H9 (cell line): ENCODE data around the gene KDM1B. TPM values are rescaled to one million over a fixed set of nuclear protein-coding genes. Genes with fewer than 3 reads are reported as not detected.

Experiments
- DNase-seq: peaks from one replicate; pipeline ENCODE4 v3.0.0-alpha.2; 2017
- H2AFZ ChIP-seq: one replicate; pipeline ENCODE4 v1.6.1; 2013; ENCODE audit warnings: mild to moderate bottlenecking, low read length, control low read depth, moderate library complexity
- H2AK5ac ChIP-seq: 2 replicates; pipeline ENCODE4 v1.6.1; 2013; ENCODE audit warnings: low read length, control low read depth, mixed read lengths; ENCODE audit not compliant: insufficient read length
- H2BK120ac ChIP-seq: one replicate; pipeline ENCODE4 v1.6.1; 2013; ENCODE audit warnings: low read depth, mild to moderate bottlenecking, low read length, control low read depth, inconsistent platforms; ENCODE audit not compliant: poor library complexity, severe bottlenecking
- H2BK12ac ChIP-seq: 2 replicates; pipeline ENCODE4 v1.6.1; 2013; ENCODE audit warnings: low read length, control low read depth, mixed read lengths, low read depth; ENCODE audit not compliant: insufficient read length
- H2BK15ac ChIP-seq: 2 replicates; pipeline ENCODE4 v1.6.1; 2013; ENCODE audit warnings: low read depth, low read length, control low read depth
- H2BK20ac ChIP-seq: one replicate; pipeline ENCODE4 v1.6.1; 2013; ENCODE audit warnings: low read depth, mild to moderate bottlenecking, low read length, control low read depth, inconsistent platforms; ENCODE audit not compliant: poor library complexity, severe bottlenecking
- H2BK5ac ChIP-seq: 2 replicates; pipeline ENCODE4 v1.6.1; 2013; ENCODE audit warnings: low read length, control low read depth, mixed read lengths; ENCODE audit not compliant: insufficient read length
- H3K14ac ChIP-seq: 2 replicates; pipeline ENCODE4 v1.6.1; 2013; ENCODE audit warnings: low read length, control low read depth; ENCODE audit not compliant: insufficient read depth
- H3K18ac ChIP-seq: 2 replicates; pipeline ENCODE4 v1.6.1; 2013; ENCODE audit warnings: low read depth, mild to moderate bottlenecking, mixed read lengths, low read length, control low read depth; ENCODE audit not compliant: insufficient read length
- H3K23ac ChIP-seq: 2 replicates; pipeline ENCODE4 v1.6.1; 2013; ENCODE audit warnings: low read length, control low read depth, mixed read lengths, low read depth; ENCODE audit not compliant: insufficient read length
- H3K23me2 ChIP-seq: 2 replicates; pipeline ENCODE4 v1.6.1; 2013; ENCODE audit warnings: low read depth, mild to moderate bottlenecking, mixed read lengths, low read length, control low read depth; ENCODE audit not compliant: insufficient read length, poor library complexity, severe bottlenecking
- H3K27ac ChIP-seq: 2 replicates; pipeline ENCODE4 v1.5.1; 2013; ENCODE audit warnings: low read length, control low read depth, mixed read lengths, low read depth; ENCODE audit not compliant: insufficient read length
- H3K27me3 ChIP-seq: 2 replicates; pipeline ENCODE4 v1.6.1; 2013; ENCODE audit warnings: low read length, control low read depth, inconsistent platforms; ENCODE audit not compliant: insufficient read depth
- H3K4ac ChIP-seq: 2 replicates; pipeline ENCODE4 v1.6.1; 2013; ENCODE audit warnings: low read depth, mild to moderate bottlenecking, control low read depth, inconsistent platforms, low read length, moderate library complexity
- H3K4me1 ChIP-seq: 2 replicates; pipeline ENCODE4 v1.6.1; 2013; ENCODE audit warnings: low read length, control low read depth, inconsistent platforms; ENCODE audit not compliant: insufficient read depth
- H3K4me2 ChIP-seq: 2 replicates; pipeline ENCODE4 v1.6.1; 2013; ENCODE audit warnings: low read length, control low read depth, mixed read lengths; ENCODE audit not compliant: insufficient read length, insufficient read depth
- H3K56ac ChIP-seq: 2 replicates; pipeline ENCODE4 v1.6.1; 2013; ENCODE audit warnings: low read depth, mild to moderate bottlenecking, mixed read lengths, low read length, control low read depth; ENCODE audit not compliant: insufficient read length
- H3K79me1 ChIP-seq: 2 replicates; pipeline ENCODE4 v1.6.1; 2013; ENCODE audit warnings: low read depth, mild to moderate bottlenecking, moderate library complexity, low read length, control low read depth, inconsistent platforms; ENCODE audit not compliant: insufficient read depth, poor library complexity, severe bottlenecking
- H3K79me2 ChIP-seq: 2 replicates; pipeline ENCODE4 v1.6.1; 2013; ENCODE audit warnings: low read length, control low read depth, inconsistent platforms; ENCODE audit not compliant: insufficient read depth
- H3K9ac ChIP-seq: 2 replicates; pipeline ENCODE4 v1.6.1; 2013; ENCODE audit warnings: low read length, control low read depth, mixed read lengths; ENCODE audit not compliant: insufficient read length; ENCODE audit errors: extremely low read depth
- H3K9me3 ChIP-seq: one replicate; pipeline ENCODE4 v1.6.1; 2013; ENCODE audit warnings: low read depth, low read length, inconsistent platforms; ENCODE audit not compliant: control insufficient read depth
- H3T11ph ChIP-seq: one replicate; pipeline ENCODE4 v1.6.1; 2013; ENCODE audit warnings: mild to moderate bottlenecking, low read length, control low read depth, inconsistent platforms
- H4K20me1 ChIP-seq: one replicate; pipeline ENCODE4 v1.6.1; 2013; ENCODE audit not compliant: control insufficient read depth, insufficient read length, insufficient read depth
- H4K5ac ChIP-seq: 2 replicates; pipeline ENCODE4 v1.6.1; 2013; ENCODE audit warnings: low read depth, mild to moderate bottlenecking, mixed read lengths, low read length, control low read depth; ENCODE audit not compliant: insufficient read length
- H4K8ac ChIP-seq: replicated peaks from 2 replicates; pipeline ENCODE4 v1.6.1; 2013; ENCODE audit warnings: low read length, control low read depth, mixed read lengths, low read depth; ENCODE audit not compliant: insufficient read length
- H4K91ac ChIP-seq: 2 replicates; pipeline ENCODE4 v1.6.1; 2013; ENCODE audit warnings: low read depth, mild to moderate bottlenecking, moderate library complexity, mixed read lengths, low read length, control low read depth; ENCODE audit not compliant: insufficient read length
- H3K27ac Mint-ChIP-seq, 3 experiments: 2 replicates in 2 of 3; 3 replicates in 1 of 3; pipeline ENCODE4 v1.8.0; 2020 to 2021; ENCODE audit warnings: mixed read lengths in 3 of 3, mild to moderate bottlenecking in 1 of 3, moderate library complexity in 1 of 3
- H3K27me3 Mint-ChIP-seq: 2 replicates; pipeline ENCODE4 v1.8.0; 2021; ENCODE audit warnings: low read depth, mild to moderate bottlenecking, moderate library complexity, mixed read lengths
- H3K36me3 Mint-ChIP-seq, 3 experiments: 2 replicates in 2 of 3; 3 replicates in 1 of 3; pipeline ENCODE4 v1.8.0; 2020 to 2021; ENCODE audit warnings: low read depth in 3 of 3, mixed read lengths in 3 of 3; ENCODE audit not compliant: insufficient read depth in 1 of 3
- H3K4me1 Mint-ChIP-seq, 2 experiments: 2 replicates each; pipeline ENCODE4 v1.8.0; 2020; ENCODE audit warnings: mixed read lengths in 2 of 2
- H3K4me3 Mint-ChIP-seq, 2 experiments: 2 replicates in 1 of 2; 3 replicates in 1 of 2; pipeline ENCODE4 v1.8.0; 2020 to 2021; ENCODE audit warnings: mild to moderate bottlenecking in 2 of 2, mixed read lengths in 2 of 2, moderate library complexity in 1 of 2
- H3K9me3 Mint-ChIP-seq, 2 experiments: 2 replicates in 1 of 2; 3 replicates in 1 of 2; pipeline ENCODE4 v1.8.0; 2020; ENCODE audit warnings: mild to moderate bottlenecking in 2 of 2, mixed read lengths in 2 of 2, moderate library complexity in 1 of 2
- CTCF ChIP-seq: fragments of 200-600 bp; sonication (generic); conservative IDR thresholded peaks from 3 replicates; pipeline ENCODE4 v1.8.0; 2021; ENCODE audit warnings: antibody characterized with exemption, mild to moderate bottlenecking
- WGBS: extraction: QIAGEN DNeasy Blood & Tissue Kit; methylation state at CpG from one replicate; pipeline ENCODE4 v1.1.7; 2013; ENCODE audit warnings: missing lambda C conversion rate, low lambda C conversion rate, mixed read lengths; ENCODE audit not compliant: insufficient read length; ENCODE audit errors: extremely low coverage; 5-methylcytosine and 5-hydroxymethylcytosine counted together
- total RNA-seq: library from RNA; stranded (reverse); gene quantifications from 2 replicates; pipeline ENCODE4 v1.2.1, GENCODE V29; 2021

Gene KDM1B
- total RNA-seq, 1 experiment from 2014 or later, result 5.4 TPM

- no peaks in the 10 kb centered on the region for H3K79me2 ChIP-seq
Observed at GRCh38 chr6:18107061-18107460, 48.2 kb upstream of the KDM1B start.

More at GRCh38 chr6:18107061-18107460, 48.2 kb upstream of the KDM1B start:
- no peak overlapping the region for H3K23ac ChIP-seq
- H2BK15ac ChIP-seq, result no peak overlapping the region
- no peak overlapping the region for H2BK20ac ChIP-seq
- no peak overlapping the region for H3K14ac ChIP-seq
- H2BK12ac ChIP-seq, result no peak overlapping the region
- H3K4me2 ChIP-seq, result no peak overlapping the region
- no peak for TF ChIP-seq CTCF
- no peaks in the 10 kb centered on the region for H4K20me1 ChIP-seq
- Mint-ChIP-seq H3K27ac (no peak overlapping the region), H3K4me1 (peaks cover 3 to 6% of the 10 kb centered on the region in 2 experiments), H3K36me3 (peaks cover 3 to 13% (median 4%) of the 10 kb centered on the region in 3 experiments; a peak in 4 of 7 replicates), H3K27me3 (no peaks in the 10 kb centered on the region), H3K4me3 (no peak overlapping the region), H3K9me3 (peaks cover 10 to 17% of the 10 kb centered on the region in 2 experiments)
- no peaks in the 10 kb centered on the region for H3K9me3 ChIP-seq
- H3K27me3 ChIP-seq, result no peaks in the 10 kb centered on the region
- H2AK5ac ChIP-seq, result no peak overlapping the region
- DNase-seq, result no peak
- no peak overlapping the region for H3K27ac ChIP-seq
- no peak overlapping the region for H4K8ac ChIP-seq
- no peaks in the 10 kb centered on the region for H3K23me2 ChIP-seq
- no peaks in the 10 kb centered on the region for H3K79me1 ChIP-seq
- H4K5ac ChIP-seq, result no peak overlapping the region
- no peaks in the 10 kb centered on the region for H3K4me1 ChIP-seq
- WGBS, result no CpG with 5 or more reads among the region's 1 CpG
- no peak overlapping the region for H2AFZ ChIP-seq
- no peak overlapping the region for H2BK120ac ChIP-seq
- H3K18ac ChIP-seq, result no peak overlapping the region
- H4K91ac ChIP-seq, result no peak overlapping the region
- no peak overlapping the region for H3K56ac ChIP-seq
- H3K4ac ChIP-seq, result no peak overlapping the region
- no peak overlapping the region for H3K9ac ChIP-seq
- H2BK5ac ChIP-seq, result no peak overlapping the region
- no peak overlapping the region for H3T11ph ChIP-seq
